AG10803 (cell line): ENCODE data around the gene ODF2L.

Experiments used
- DNase-seq: peaks from one replicate; pipeline ENCODE4 v3.0.0; 2010; ENCODE audit warnings: low read depth
- H3K4me3 ChIP-seq: 2 replicates; pipeline ENCODE4 v1.5.1; 2011; ENCODE audit warnings: mild to moderate bottlenecking, low read length, control low read depth
- CTCF ChIP-seq: conservative IDR thresholded peaks from 2 replicates; pipeline ENCODE4 v1.5.1; 2011; ENCODE audit warnings: mild to moderate bottlenecking, low read length, control low read depth, inconsistent platforms

Gene ODF2L

GRCh38 chr1:86388777-86389176 is 7.3 kb downstream of the ODF2L start:
- H3K4me3 ChIP-seq: no peak overlapping the region
- no peak for TF ChIP-seq CTCF
- peak; percentile 15 for DNase-seq

DNA sequence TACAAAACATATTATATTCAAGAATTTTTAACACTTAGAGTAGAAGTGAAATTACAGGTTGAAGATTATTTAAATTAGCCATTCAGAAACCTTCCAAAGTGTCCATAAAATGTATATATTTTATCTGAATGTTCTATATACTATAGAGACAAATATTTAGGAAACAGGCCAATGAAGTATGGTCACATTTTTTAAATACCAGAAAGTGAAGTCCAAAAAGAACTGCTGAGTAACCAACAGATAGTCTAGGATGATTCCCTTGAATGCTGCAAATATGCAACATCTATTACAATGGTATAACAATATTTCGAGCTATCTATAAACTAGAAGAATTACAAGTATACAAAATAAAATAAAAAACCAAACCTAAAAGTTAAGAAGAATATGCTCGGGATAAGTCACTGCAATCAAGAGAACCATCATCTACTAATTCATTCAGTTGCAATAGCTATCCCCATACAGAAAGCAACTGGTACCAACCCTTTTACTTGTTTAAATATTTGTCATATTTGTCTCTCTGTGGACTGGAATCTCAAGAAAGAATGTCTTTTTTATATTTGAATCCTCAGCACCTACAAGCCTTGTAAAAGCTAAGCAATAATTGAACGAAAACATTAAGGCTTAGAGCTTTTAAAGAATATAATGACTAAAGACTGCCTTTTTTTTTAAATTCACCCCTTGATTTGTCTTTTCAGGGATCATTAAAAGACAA is 8.1 kb downstream of the ODF2L start:
- no peak for TF ChIP-seq CTCF
- peak; percentile 25 for DNase-seq
- no peak overlapping the region for H3K4me3 ChIP-seq

- H3K4me3 ChIP-seq: peak overlapping the region; percentile 14; the same call in 1 of the 2 replicates
- peak; percentile 37 for DNase-seq
- TF ChIP-seq CTCF: no peak
These were observed 13.2 kb downstream of the ODF2L start for GRCh38 chr1:86382878-86383277.

- TF ChIP-seq CTCF: no peak
- H3K4me3 ChIP-seq: no peak overlapping the region
- DNase-seq: peak; percentile 17
These were observed 14.9 kb downstream of the ODF2L start for GRCh38 chr1:86381223-86381622.

DNA sequence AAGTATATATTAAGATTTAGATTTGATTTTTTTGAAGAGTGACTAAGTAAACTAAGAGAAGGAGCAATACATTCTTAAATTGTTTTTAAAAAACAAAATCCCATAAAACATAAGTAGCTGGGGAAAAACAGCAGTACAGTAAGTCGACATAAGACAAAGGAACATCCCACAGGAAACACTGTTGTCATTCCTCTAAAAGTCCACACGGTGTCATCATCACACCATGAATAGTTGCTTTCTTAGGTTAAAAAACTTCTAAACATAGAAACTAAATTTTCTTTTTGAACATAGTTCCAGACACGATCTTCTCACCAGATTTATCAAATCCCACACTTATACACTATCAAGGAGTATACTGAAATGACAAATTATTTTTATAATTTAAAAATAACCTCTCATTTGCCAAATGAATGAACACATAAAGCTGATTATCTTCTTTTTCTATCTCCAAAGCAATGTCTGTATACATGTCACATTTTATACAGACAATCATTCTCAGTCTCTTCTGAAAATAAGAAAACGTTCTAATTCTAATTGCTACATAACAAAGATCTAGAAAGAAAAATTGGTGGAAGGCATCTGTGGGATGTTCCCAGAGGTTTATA is 15.8 kb downstream of the ODF2L start:
- peak; percentile 82 for DNase-seq
- H3K4me3 ChIP-seq: no peak overlapping the region
- TF ChIP-seq CTCF: peak; percentile 92

- DNase-seq: no peak
- no peak for TF ChIP-seq CTCF
- H3K4me3 ChIP-seq: no peak overlapping the region
These were observed 17.3 kb downstream of the ODF2L start for GRCh38 chr1:86378813-86379212.

GRCh38 chr1:86377341-86377740 is 18.8 kb downstream of the ODF2L start:
- no peak for TF ChIP-seq CTCF
- no peak overlapping the region for H3K4me3 ChIP-seq
- no peak for DNase-seq
